ENCODE data around the gene ADAM15. TPM values are rescaled to one million over a fixed set of nuclear protein-coding genes. Genes with fewer than 3 reads are reported as not detected.
A peak's percentile ranks its signal among the peaks of the same experiment; 100 is the strongest.

ADAM15 gene
- total and polyA plus RNA-seq, 2 donors (not counting 1 experiment from before 2014, with no cell fraction given): 14.6 to 28.4 TPM

- WGBS (ENCODE audit: insufficient coverage): no CpG with 5 or more reads among the region's 3 CpGs
- H3K9me3 Mint-ChIP-seq (ENCODE audit: insufficient read depth): no peaks in the 10 kb centered on the region
- H3K4me3 ChIP-seq (ENCODE audit: control extremely low read depth in 1 of 5, extremely low read depth in 1 of 5, insufficient read depth in 1 of 5, low read depth in 2 of 5, low read length in 4 of 5): no peak overlapping the region
- peaks cover 20% of the 10 kb centered on the region for H3K79me2 ChIP-seq (ENCODE audit: control insufficient read depth, insufficient read depth, low read length)
- H3K4me3 Mint-ChIP-seq: no peak overlapping the region
- H3K27me3 Mint-ChIP-seq: no peaks in the 10 kb centered on the region
- intact Hi-C loops (cut with micrococcal nuclease): no loop called here
- peaks cover 90 to 98% of the 10 kb centered on the region in 2 donors for H3K4me1 ChIP-seq (ENCODE audit: control insufficient read depth in 2 of 2, insufficient read depth in 2 of 2, low read length in 2 of 2)
- H3K4me2 ChIP-seq (replicated peaks; ENCODE audit: low read depth, low read length, poor library complexity, severe bottlenecking): peak overlapping the region; percentile 22
- H4K20me1 ChIP-seq (ENCODE audit: control insufficient read depth, insufficient read depth, low read length, poor library complexity, severe bottlenecking): peaks cover 18% of the 10 kb centered on the region
- ATAC-seq (ENCODE audit: low read depth): no peak
- POLR2A ChIA-PET: interaction anchor here (0.6 to 6.0 kb wide), 4 partner anchors 11 to 56 kb away, joined by 3 to 74 read pairs (median 6); partner anchors contain the start of gene ZBTB7B
- DNase-seq: no peak
- peaks cover 79% of the 10 kb centered on the region for H3K4me1 Mint-ChIP-seq
- H3K9ac ChIP-seq (ENCODE audit: low read length): no peak overlapping the region
- peak overlapping the region; percentile 83 for H3K27ac Mint-ChIP-seq
- CTCF ChIA-PET: interaction anchor here (0.5 to 17.4 kb wide), 4 partner anchors 13 to 49 kb away, joined by 3 to 295 read pairs (median 4); partner anchors contain the start of genes LENEP and ZBTB7B
- no peaks in the 10 kb centered on the region for H3K9me3 ChIP-seq (ENCODE audit: control extremely low read depth in 1 of 3, control insufficient read depth in 2 of 3, insufficient read depth in 1 of 3, low read length in 2 of 3)
- H2AFZ ChIP-seq (ENCODE audit: insufficient read depth, low read depth, low read length, poor library complexity, severe bottlenecking): no peak overlapping the region
- H3K27me3 ChIP-seq (replicated peaks in 1 of 4; ENCODE audit: control extremely low read depth in 1 of 4, control insufficient read depth in 3 of 4, insufficient read depth in 4 of 4, low read length in 3 of 4): no peaks in the 10 kb centered on the region
- H3K27ac ChIP-seq (ENCODE audit: low read length in 2 of 2): peak overlapping the region; percentile 6 to 48
- H3K36me3 ChIP-seq (replicated peaks in 1 of 2; ENCODE audit: control extremely low read depth in 1 of 2, control insufficient read depth in 1 of 2, extremely low read depth in 1 of 2, insufficient read depth in 2 of 2, low read length in 1 of 2): peaks cover 0 to 29% of the 10 kb centered on the region in 2 experiments
- TF ChIP-seq CTCF (IDR thresholded peaks at IDR 0.05): no peak
- TF ChIP-seq EZH2 (IDR thresholded peaks at IDR 0.05; ENCODE audit: borderline replicate concordance, insufficient read depth, low read depth, low read length, poor library complexity, severe bottlenecking): no peak
Measured at GRCh38 chr1:155012776-155013602, 38.1 kb upstream of the ADAM15 start.

- WGBS (ENCODE audit: insufficient coverage): 13% methylated on average over 7 of the region's 8 CpGs
- Histone ChIP-seq H3K27me3 (replicated peaks in 1 of 4; ENCODE audit: control extremely low read depth in 1 of 4, control insufficient read depth in 3 of 4, insufficient read depth in 4 of 4, low read length in 3 of 4) (no peaks in the 10 kb centered on the region), H2AFZ (ENCODE audit: insufficient read depth, low read depth, low read length, poor library complexity, severe bottlenecking) (no peak overlapping the region), H3K27ac (ENCODE audit: low read length in 2 of 2) (peak overlapping the region in 1 of 2 donors; percentile 26), H3K9me3 (ENCODE audit: control extremely low read depth in 1 of 3, control insufficient read depth in 2 of 3, insufficient read depth in 1 of 3, low read length in 2 of 3) (no peaks in the 10 kb centered on the region), H4K20me1 (ENCODE audit: control insufficient read depth, insufficient read depth, low read length, poor library complexity, severe bottlenecking) (peaks cover 14% of the 10 kb centered on the region), H3K79me2 (ENCODE audit: control insufficient read depth, insufficient read depth, low read length) (peaks cover 13% of the 10 kb centered on the region), H3K4me2 (replicated peaks; ENCODE audit: low read depth, low read length, poor library complexity, severe bottlenecking) (peak overlapping the region; percentile 22), H3K4me3 (ENCODE audit: control extremely low read depth in 1 of 5, extremely low read depth in 1 of 5, insufficient read depth in 1 of 5, low read depth in 2 of 5, low read length in 4 of 5) (no peak overlapping the region), H3K36me3 (replicated peaks in 1 of 2; ENCODE audit: control extremely low read depth in 1 of 2, control insufficient read depth in 1 of 2, extremely low read depth in 1 of 2, insufficient read depth in 2 of 2, low read length in 1 of 2) (peaks cover 0 to 29% of the 10 kb centered on the region in 2 experiments), H3K9ac (ENCODE audit: low read length) (no peak overlapping the region), H3K4me1 (ENCODE audit: control insufficient read depth in 2 of 2, insufficient read depth in 2 of 2, low read length in 2 of 2) (peaks cover 90 to 98% of the 10 kb centered on the region in 2 donors)
- DNase-seq (no peak), ATAC-seq (ENCODE audit: low read depth) (no peak)
- H3K27me3 Mint-ChIP-seq: no peaks in the 10 kb centered on the region
- H3K4me3 Mint-ChIP-seq: no peak overlapping the region
- intact Hi-C loops (cut with micrococcal nuclease): no loop called here
- H3K4me1 Mint-ChIP-seq: peaks cover 78% of the 10 kb centered on the region
- ChIA-PET CTCF (interaction anchor here (0.5 to 17.4 kb wide), 2 partner anchors 14 to 33 kb away, joined by 3 to 295 read pairs; partner anchors contain the start of genes LENEP and ZBTB7B), POLR2A (interaction anchor here (0.6 to 6.0 kb wide), 5 partner anchors 12 to 65 kb away, joined by 3 to 74 read pairs (median 7); partner anchors contain the start of genes CKS1B, EFNA3 and ZBTB7B)
- TF ChIP-seq CTCF (IDR thresholded peaks at IDR 0.05) (no peak), EZH2 (IDR thresholded peaks at IDR 0.05; ENCODE audit: borderline replicate concordance, insufficient read depth, low read depth, low read length, poor library complexity, severe bottlenecking) (no peak)
- peak overlapping the region; percentile 89 for H3K27ac Mint-ChIP-seq
- no peaks in the 10 kb centered on the region for H3K9me3 Mint-ChIP-seq (ENCODE audit: insufficient read depth)
Measured at GRCh38 chr1:155013632-155014031, 37.5 kb upstream of the ADAM15 start.
